GM21825 (cell line): ENCODE data around the gene NPHP1.
"Not testable (repeated sequence)": the region's sequence is repeated elsewhere in the genome, so short reads cannot be mapped to it uniquely, and the experiment has no call there.

Experiments used
- ATAC-seq: cut with Tn5 transposase; IDR thresholded peaks from one replicate; pipeline ENCODE4 v1.9.1; 2021; ENCODE audit warnings: mild to moderate bottlenecking, moderate library complexity; ENCODE audit not compliant: unreplicated experiment

Gene NPHP1

GRCh38 chr2:110131166-110131565 is 73.6 kb downstream of the NPHP1 start:
- ATAC-seq = no peak

- no peak for ATAC-seq
Observed at GRCh38 chr2:110130757-110131156, 74.1 kb downstream of the NPHP1 start.

DNA sequence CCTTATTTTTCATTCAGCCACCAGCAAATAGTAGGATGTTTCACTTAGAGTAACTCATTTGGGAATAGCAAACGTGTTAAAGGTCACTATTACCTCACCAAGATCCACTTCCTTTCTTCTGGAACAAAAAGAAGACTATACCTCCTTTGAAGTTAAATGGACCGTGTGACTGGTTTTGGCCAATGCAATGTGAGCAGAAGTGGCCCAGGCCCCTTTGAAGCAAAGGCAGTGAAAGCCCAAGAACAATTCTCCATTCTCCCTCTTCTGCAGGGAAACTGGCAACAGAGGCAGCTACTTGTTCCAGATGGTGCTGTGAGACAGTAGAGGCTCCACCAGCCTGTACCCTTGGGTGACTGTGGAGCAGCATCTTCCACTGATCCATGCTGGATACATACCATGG is 77.9 kb downstream of the NPHP1 start:
- ATAC-seq = no peak

GRCh38 chr2:110126086-110126773 is 78.6 kb downstream of the NPHP1 start:
- ATAC-seq = no peak

DNA sequence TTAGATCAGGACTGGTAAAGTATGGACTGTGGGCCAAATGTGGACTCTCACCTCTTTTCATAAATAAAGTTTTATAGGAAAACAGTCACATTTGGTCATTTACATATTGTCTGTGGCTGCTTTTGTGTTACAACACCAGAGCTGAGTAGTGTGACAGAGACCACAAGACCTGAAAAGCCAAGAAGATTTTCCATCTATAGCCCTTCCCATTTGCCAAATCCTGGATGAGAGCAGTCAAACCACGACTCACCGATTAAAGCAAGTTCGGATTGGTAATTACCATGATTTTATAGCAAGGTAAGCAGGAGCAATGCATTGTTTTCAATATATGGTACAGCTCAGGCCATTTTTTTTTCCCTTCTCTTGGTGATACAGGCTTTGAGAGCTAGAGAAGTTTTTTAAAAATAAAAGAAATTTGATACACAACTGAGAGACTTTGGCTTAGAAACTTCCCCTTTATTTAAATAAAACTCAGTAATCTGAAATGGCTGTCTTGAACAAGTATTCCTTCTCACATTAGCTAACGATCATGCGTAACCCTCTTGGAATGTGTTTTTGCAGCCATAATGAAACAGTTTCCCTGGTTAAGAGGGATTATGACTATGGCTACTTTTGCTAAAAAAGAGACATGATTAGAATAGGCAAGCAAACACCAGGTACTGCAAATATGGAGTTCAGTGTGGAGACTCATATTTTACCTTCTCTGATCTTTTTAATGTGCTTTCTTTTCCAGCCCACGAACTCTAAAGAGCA is 79.7 kb downstream of the NPHP1 start:
- no peak for ATAC-seq

- ATAC-seq = no peak
Observed at GRCh38 chr2:110124038-110124825, 80.6 kb downstream of the NPHP1 start.

- no peak for ATAC-seq
Observed at GRCh38 chr2:110121592-110121991, 83.2 kb downstream of the NPHP1 start.

GRCh38 chr2:110121052-110121334 is 83.8 kb downstream of the NPHP1 start:
- no peak for ATAC-seq

DNA sequence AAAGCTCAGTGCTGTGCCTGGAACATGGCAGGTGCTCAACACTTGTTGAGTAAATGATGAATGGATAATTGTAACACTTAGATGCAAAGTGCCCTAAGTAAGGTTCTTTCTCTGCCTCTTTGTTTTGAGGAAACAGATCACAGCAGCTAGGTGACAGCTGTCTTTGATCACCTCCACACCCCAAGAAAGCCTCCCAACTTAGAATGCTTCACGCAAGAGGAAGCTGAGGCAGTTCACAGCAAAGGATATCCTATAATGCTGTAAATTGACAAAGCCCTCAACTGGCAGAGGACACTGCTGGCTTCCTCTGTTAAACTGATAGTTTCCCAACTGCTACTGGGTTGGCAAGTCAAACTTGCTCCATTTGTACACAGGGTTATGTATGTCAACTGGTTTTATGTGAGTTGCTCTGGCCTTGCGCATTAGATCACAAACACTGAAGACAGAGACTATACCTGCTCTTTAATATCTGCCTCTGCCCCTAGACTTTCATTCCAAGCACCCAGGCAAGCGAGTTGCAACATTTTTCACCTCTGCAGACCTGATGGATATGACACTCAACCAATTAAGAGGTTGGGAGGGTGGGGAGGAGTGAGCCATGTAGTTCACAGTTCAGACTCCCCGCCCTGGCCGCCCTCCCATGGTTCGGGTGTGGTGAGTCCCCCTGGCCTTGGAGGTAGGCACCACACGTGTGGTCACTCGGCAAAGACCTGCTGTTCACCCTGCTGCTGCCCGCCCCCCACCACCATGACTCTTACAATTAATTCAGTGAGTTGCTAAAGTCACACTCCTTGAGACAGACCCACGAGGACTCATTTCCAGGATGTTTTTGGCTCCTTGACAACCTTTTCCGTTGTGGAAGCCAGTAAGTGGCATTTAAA is 84.4 kb downstream of the NPHP1 start:
- ATAC-seq = no peak

DNA sequence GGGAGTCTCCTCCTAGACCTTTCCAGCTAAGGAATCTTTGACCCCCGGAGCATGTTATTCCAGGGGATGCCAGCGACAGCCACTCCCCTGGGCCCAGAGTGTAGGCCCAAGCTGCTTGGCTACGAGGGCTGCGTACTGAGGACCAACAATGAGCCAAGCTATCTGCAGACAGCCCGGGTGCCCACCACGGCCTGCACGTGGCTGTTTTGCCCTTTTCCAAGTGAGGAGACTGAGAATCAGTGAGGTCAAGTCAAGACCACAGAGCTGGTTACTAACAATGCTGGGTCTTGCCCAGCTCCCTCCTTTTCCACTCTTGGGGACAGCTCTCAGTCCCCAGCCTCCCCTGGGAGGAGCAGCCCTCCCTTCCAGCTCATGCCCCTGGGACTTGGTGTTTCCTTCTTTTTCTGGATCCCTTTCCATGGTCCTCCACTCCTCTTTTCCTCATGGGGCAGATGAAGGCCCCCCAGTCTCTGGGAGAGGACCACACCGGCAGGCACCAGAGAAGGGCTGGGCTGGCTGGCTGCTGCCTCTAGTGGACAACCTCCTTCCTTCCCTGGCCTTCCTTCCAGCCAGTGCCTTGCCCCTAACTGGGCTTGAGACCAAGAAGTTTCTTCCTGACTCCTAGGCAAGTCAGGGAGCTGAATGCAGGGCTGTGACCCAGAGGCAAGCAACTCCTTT is 88.6 kb downstream of the NPHP1 start:
- no peak for ATAC-seq

- no peak for ATAC-seq
Observed at GRCh38 chr2:110115291-110116032, 89.4 kb downstream of the NPHP1 start, which contains the start of gene MALL. Gene MALL (minus strand): TSS chr2:110115822. CDS start chr2:110115792, 30 bp downstream.

GRCh38 chr2:110114831-110115255 is 90.0 kb downstream of the NPHP1 start:
- ATAC-seq = no peak

- ATAC-seq = no peak
Observed at GRCh38 chr2:110113961-110114591, 90.7 kb downstream of the NPHP1 start.

GRCh38 chr2:110108291-110108690 is 96.5 kb downstream of the NPHP1 start:
- ATAC-seq = not testable (repeated sequence)

GRCh38 chr2:110107092-110108079 is 97.4 kb downstream of the NPHP1 start:
- ATAC-seq = no peak

DNA sequence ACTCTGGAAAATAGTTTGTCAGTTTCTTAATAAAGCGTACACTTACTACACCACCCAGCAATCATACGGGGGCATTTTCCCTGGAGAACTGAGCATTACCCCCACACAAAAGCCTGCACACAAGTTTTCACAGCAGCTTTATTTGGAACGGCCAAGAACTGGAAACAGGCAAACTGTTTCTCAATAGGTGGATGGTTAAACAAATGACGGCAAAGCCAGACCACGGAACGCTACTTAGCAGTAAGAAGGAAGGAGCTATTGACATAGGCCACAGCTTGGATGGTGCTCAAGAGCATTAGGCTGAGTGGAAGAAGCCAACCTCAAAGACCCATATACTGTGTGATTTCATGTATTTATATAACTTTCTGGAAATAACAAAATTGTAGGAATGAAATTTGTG is 98.2 kb downstream of the NPHP1 start:
- ATAC-seq = no peak

- ATAC-seq = no peak
Observed at GRCh38 chr2:110105608-110106467, 99.0 kb downstream of the NPHP1 start.
